H1 (cell line): ENCODE measurements around the gene ZNF83. TPM values are rescaled to one million over a fixed set of nuclear protein-coding genes. Genes with fewer than 3 reads are reported as not detected.

Experiments
- CTCF ChIA-PET: fragments of 300-600 bp; sonication (Branson Sonifier 250); formaldehyde crosslinking; loops from one replicate; lab custom pipeline; 2021; ENCODE audit not compliant: partially characterized antibody; lab: Charles Lee
- POLR2A ChIA-PET: fragments of 300-600 bp; sonication (Branson Sonifier 250); formaldehyde crosslinking; loops from one replicate; lab custom pipeline; 2021; ENCODE audit warnings: inconsistent platforms; ENCODE audit not compliant: partially characterized antibody; lab: Charles Lee
- DNase-seq, 2 experiments: peaks; one replicate each; pipeline versions ENCODE4 v3.0.0 to v3.0.0-alpha.2; 2010 to 2022; ENCODE audit warnings: low spot score in 2 of 2, low read depth in 1 of 2, mixed read lengths in 1 of 2
- FAIRE-seq: peaks from 2 replicates; lab custom pipeline; 2011; peaks lifted over from hg19 to GRCh38; lab: Jason Lieb, UNC
- H2AFZ ChIP-seq: 2 replicates; pipeline ENCODE4 v1.8.1; 2012; ENCODE audit warnings: low read length, inconsistent platforms
- H2AK5ac ChIP-seq: 2 replicates; pipeline ENCODE4 v1.6.1; 2013; ENCODE audit warnings: low read depth, low read length
- H2BK120ac ChIP-seq: replicated peaks from 2 replicates; pipeline ENCODE3; 2013; ENCODE audit warnings: low read depth, low read length, inconsistent platforms
- H2BK12ac ChIP-seq: 2 replicates; pipeline ENCODE4 v1.6.1; 2013; ENCODE audit warnings: low read depth, low read length
- H2BK15ac ChIP-seq: 2 replicates; pipeline ENCODE4 v1.6.1; 2013; ENCODE audit warnings: low read length
- H2BK20ac ChIP-seq: 2 replicates; pipeline ENCODE4 v1.6.1; 2013; ENCODE audit warnings: low read length
- H2BK5ac ChIP-seq: 2 replicates; pipeline ENCODE4 v1.6.1; 2013; ENCODE audit warnings: low read depth, low read length
- H3K14ac ChIP-seq: 2 replicates; pipeline ENCODE4 v1.6.1; 2013; ENCODE audit warnings: inconsistent platforms; ENCODE audit not compliant: insufficient read length
- H3K18ac ChIP-seq: 2 replicates; pipeline ENCODE4 v1.6.1; 2013; ENCODE audit warnings: low read length; ENCODE audit errors: extremely low read depth
- H3K23ac ChIP-seq: 2 replicates; pipeline ENCODE4 v1.6.1; 2013; ENCODE audit warnings: inconsistent platforms; ENCODE audit not compliant: insufficient read length
- H3K23me2 ChIP-seq: 2 replicates; pipeline ENCODE4 v1.6.1; 2013; ENCODE audit warnings: low read depth, low read length
- H3K27ac ChIP-seq: 2 replicates; pipeline ENCODE4 v1.6.1; 2011; ENCODE audit warnings: low read depth, low read length, inconsistent platforms
- H3K27me3 ChIP-seq, 4 experiments: replicated peaks in 1 of 4; 1 replicate in 1 of 4; 2 replicates in 3 of 4; pipeline versions ENCODE4 v1.6.1 to v1.8.1; 2011 to 2013; ENCODE audit warnings: low read length in 3 of 4, mild to moderate bottlenecking in 3 of 4, inconsistent platforms in 2 of 4, mixed read lengths in 2 of 4, moderate library complexity in 1 of 4; ENCODE audit not compliant: control insufficient read depth in 3 of 4, insufficient read depth in 3 of 4; ENCODE audit errors: extremely low read depth in 1 of 4
- H3K36me3 ChIP-seq, 4 experiments: 2 replicates each; pipeline versions ENCODE4 v1.6.1 to v1.8.1; 2011 to 2013; ENCODE audit warnings: mild to moderate bottlenecking in 4 of 4, low read length in 3 of 4, moderate library complexity in 2 of 4, control low read depth in 1 of 4, inconsistent platforms in 1 of 4; ENCODE audit not compliant: insufficient read depth in 4 of 4, control insufficient read depth in 2 of 4
- H3K4ac ChIP-seq: replicated peaks from 2 replicates; pipeline ENCODE3; 2013; ENCODE audit warnings: low read length, low read depth, mixed read lengths, inconsistent platforms; ENCODE audit not compliant: insufficient read length
- H3K4me1 ChIP-seq, 4 experiments: replicated peaks in 1 of 4; 1 replicate in 1 of 4; 2 replicates in 3 of 4; pipeline versions ENCODE4 v1.6.1 to v1.8.1; 2011 to 2013; ENCODE audit warnings: low read length in 3 of 4, inconsistent platforms in 2 of 4, mixed read lengths in 1 of 4; ENCODE audit not compliant: insufficient read depth in 4 of 4, control insufficient read depth in 3 of 4
- H3K4me2 ChIP-seq, 2 experiments: 2 replicates each; pipeline versions ENCODE4 v1.6.1 to v1.8.1; 2011 to 2013; ENCODE audit warnings: low read depth in 2 of 2, low read length in 2 of 2, control low read depth in 1 of 2, inconsistent platforms in 1 of 2, mild to moderate bottlenecking in 1 of 2; ENCODE audit not compliant: insufficient read depth in 1 of 2
- H3K4me3 ChIP-seq, 4 experiments: fragments of 200-600, 300-600 bp in 1 of 4; sonication (generic), shearing (Covaris generic), sonication (Bioruptor Twin) in 1 of 4; 2 replicates each; pipeline versions ENCODE4 v1.5.1 to v1.8.1; 2011 to 2016; ENCODE audit warnings: low read length in 4 of 4, low read depth in 3 of 4, control low read depth in 2 of 4, inconsistent platforms in 2 of 4, mild to moderate bottlenecking in 2 of 4, mixed read lengths in 1 of 4, moderate library complexity in 1 of 4; ENCODE audit not compliant: insufficient read depth in 2 of 4; ENCODE audit errors: extremely low read depth in 1 of 4
- H3K56ac ChIP-seq: replicated peaks from 2 replicates; pipeline ENCODE3; 2013; ENCODE audit warnings: low read depth, mild to moderate bottlenecking, mixed read lengths, low read length, inconsistent platforms; ENCODE audit not compliant: insufficient read length
- H3K79me1 ChIP-seq: 2 replicates; pipeline ENCODE4 v1.6.1; 2013; ENCODE audit warnings: low read depth, low read length, control low read depth
- H3K79me2 ChIP-seq, 2 experiments: 2 replicates each; pipeline versions ENCODE4 v1.6.1 to v1.8.1; 2012 to 2013; ENCODE audit warnings: low read length in 2 of 2, mild to moderate bottlenecking in 2 of 2, inconsistent platforms in 1 of 2; ENCODE audit not compliant: insufficient read depth in 2 of 2, control insufficient read depth in 1 of 2
- H3K9ac ChIP-seq, 4 experiments: replicated peaks in 1 of 4; 1 replicate in 1 of 4; 2 replicates in 3 of 4; pipeline versions ENCODE4 v1.6.1 to v1.8.1; 2011 to 2013; ENCODE audit warnings: low read depth in 3 of 4, low read length in 3 of 4, control low read depth in 2 of 4, mild to moderate bottlenecking in 2 of 4, moderate library complexity in 2 of 4, inconsistent platforms in 1 of 4; ENCODE audit errors: extremely low read depth in 1 of 4
- H3K9me3 ChIP-seq, 2 experiments: 2 replicates each; pipeline versions ENCODE4 v1.6.1 to v1.8.1; 2012 to 2013; ENCODE audit warnings: mild to moderate bottlenecking in 2 of 2, moderate library complexity in 2 of 2, control low read depth in 1 of 2, inconsistent platforms in 1 of 2, low read depth in 1 of 2, low read length in 1 of 2, mixed read lengths in 1 of 2; ENCODE audit not compliant: insufficient read depth in 2 of 2
- H4K20me1 ChIP-seq, 2 experiments: replicated peaks in 1 of 2; 2 replicates each; pipeline versions ENCODE3 to v1.8.1; 2011 to 2013; ENCODE audit warnings: inconsistent platforms in 2 of 2, low read length in 2 of 2, mild to moderate bottlenecking in 1 of 2; ENCODE audit not compliant: insufficient read depth in 2 of 2, control insufficient read depth in 1 of 2
- H4K5ac ChIP-seq: 2 replicates; pipeline ENCODE4 v1.6.1; 2013; ENCODE audit warnings: low read length, low read depth, mixed read lengths, inconsistent platforms; ENCODE audit not compliant: insufficient read length
- H4K8ac ChIP-seq: 2 replicates; pipeline ENCODE4 v1.8.0; 2013; ENCODE audit warnings: mild to moderate bottlenecking, moderate library complexity, low read length, inconsistent platforms; ENCODE audit not compliant: insufficient read depth; ENCODE audit errors: extremely low read depth
- H4K91ac ChIP-seq: replicated peaks from 2 replicates; pipeline ENCODE3; 2013; ENCODE audit warnings: low read length, mixed read lengths, inconsistent platforms; ENCODE audit not compliant: insufficient read length
- ASH2L ChIP-seq: fragments of 200-600, 300-600 bp; sonication (generic); IDR thresholded peaks from one replicate; pipeline ENCODE4 v1.7.1; 2017; ENCODE audit warnings: low read length
- ATF2 ChIP-seq: IDR thresholded peaks from 2 replicates; pipeline ENCODE4 v1.6.1; 2012; ENCODE audit warnings: low read length, inconsistent platforms
- CHD2 ChIP-seq: IDR thresholded peaks from 2 replicates; pipeline ENCODE4 v1.6.1; 2012; ENCODE audit warnings: low read length, improper control_type of control experiment
- EZH2 ChIP-seq: fragments of 200-600 bp; sonication (generic); IDR thresholded peaks from 2 replicates; pipeline ENCODE4 v1.7.1; 2012; ENCODE audit warnings: low read depth, mild to moderate bottlenecking, moderate library complexity, low read length, inconsistent platforms; ENCODE audit not compliant: severe bottlenecking
- FOSL1 ChIP-seq: IDR thresholded peaks from 2 replicates; pipeline ENCODE4 v1.6.1; 2011; ENCODE audit warnings: mild to moderate bottlenecking, low read depth, low read length, moderate library complexity; ENCODE audit not compliant: insufficient read depth
- NRF1 ChIP-seq: IDR thresholded peaks from 2 replicates; pipeline ENCODE4 v1.6.1; 2011; ENCODE audit warnings: mild to moderate bottlenecking, low read depth, low read length, improper control_type of control experiment
- SP1 ChIP-seq: IDR thresholded peaks from 2 replicates; pipeline ENCODE4 v1.6.1; 2011; ENCODE audit warnings: low read depth, low read length
- SUZ12 ChIP-seq: fragments of 200-600 bp; sonication (generic); IDR thresholded peaks from 2 replicates; pipeline ENCODE4 v1.6.1; 2012; ENCODE audit warnings: mild to moderate bottlenecking, inconsistent platforms, low read length, moderate library complexity, mixed read lengths
- USF2 ChIP-seq: IDR thresholded peaks from 2 replicates; pipeline ENCODE4 v1.6.1; 2011; ENCODE audit warnings: low read length, improper control_type of control experiment
- ZNF274 ChIP-seq: IDR thresholded peaks from 2 replicates; pipeline ENCODE4 v1.7.0; 2012; ENCODE audit warnings: low read length, borderline replicate concordance; ENCODE audit errors: extremely low read depth
- WGBS, 2 experiments: shearing (Covaris generic) in 1 of 2; methylation state at CpG; one replicate each; pipeline versions ENCODE4 v1.1.6 to v1.1.7; 2013 to 2015; ENCODE audit warnings: low lambda C conversion rate in 2 of 2, mixed read lengths in 2 of 2, inconsistent platforms in 1 of 2, low coverage in 1 of 2, missing lambda C conversion rate in 1 of 2; ENCODE audit not compliant: insufficient replicate concordance in 2 of 2, insufficient coverage in 1 of 2, insufficient read length in 1 of 2; ENCODE audit errors: extremely low coverage in 1 of 2, missing lambda C conversion rate in 1 of 2; 5-methylcytosine and 5-hydroxymethylcytosine counted together
- polyA plus RNA-seq, 7 experiments: library from polyadenylated mRNA; depleted of rRNA in 3 of 7; stranded (reverse) in 5 of 7; unstranded in 2 of 7; fragments of >200 nt in 5 of 7; fragments of 200-250 nt in 2 of 7; gene quantifications; 1 replicate in 5 of 7; 2 replicates in 1 of 7; 4 replicates in 1 of 7; pipeline versions ENCODE4 v1.2.1 to v1.2.3, GENCODE V29; 2011 to 2013; ENCODE audit warnings: missing spikeins in 2 of 7, mixed read lengths in 2 of 7
- total RNA-seq: library from RNA; stranded (reverse); fragmentation: NEBNext Ultra II Directional; extraction: Animal tissue kit (Norgen Biotek cat#: 25700); gene quantifications from 2 replicates; pipeline ENCODE4 v1.2.1, GENCODE V29; 2021

Gene ZNF83
- total and polyA plus RNA-seq, 2 of the 8 experiments (the other 6 are each of a cell fraction or from before 2014, with no cell fraction given): 13.2 to 19.4 TPM

- H3K4me2 ChIP-seq: no peak overlapping the region
- peak overlapping the region; percentile 11; the same call in 1 of the 2 replicates for H2BK15ac ChIP-seq
- H2BK12ac ChIP-seq: no peak overlapping the region
- no peak overlapping the region for H2AFZ ChIP-seq
- no peak overlapping the region for H3K9ac ChIP-seq
- H2BK5ac ChIP-seq: no peak overlapping the region
- no peak overlapping the region for H3K56ac ChIP-seq
- no peak overlapping the region for H3K23ac ChIP-seq
- H2BK120ac ChIP-seq: no peak overlapping the region
- H3K14ac ChIP-seq: no peak overlapping the region
- no peaks in the 10 kb centered on the region for H3K79me2 ChIP-seq
- no peaks in the 10 kb centered on the region for H3K79me1 ChIP-seq
- H2BK20ac ChIP-seq: no peak overlapping the region
- H3K4me1 ChIP-seq: peaks cover 0 to 12% (median 5%) of the 10 kb centered on the region in 4 experiments; a peak in 4 of 7 replicates
- H4K8ac ChIP-seq: no peak overlapping the region
- H4K20me1 ChIP-seq: peaks cover 0 to 2% of the 10 kb centered on the region in 2 experiments
- H3K4ac ChIP-seq: no peak overlapping the region
- H4K91ac ChIP-seq: no peak overlapping the region
- 90% methylated on average over 4 of the region's 4 CpGs; no CpG with 5 or more reads in 1 of the 2 experiments for WGBS, 2 experiments
- H3K36me3 ChIP-seq: no peaks in the 10 kb centered on the region
- ChIA-PET POLR2A (interaction anchor here (0.5 kb wide), 1 partner anchor 45 kb away, joined by 3 read pairs; no protein-coding TSS in a partner anchor), CTCF (no interaction called here)
- no peak overlapping the region for H3K27ac ChIP-seq
- H3K18ac ChIP-seq: no peak overlapping the region
- H3K4me3 ChIP-seq: no peak overlapping the region
- DNase-seq (no peak), FAIRE-seq (no peak)
- H2AK5ac ChIP-seq: no peak overlapping the region
- no peaks in the 10 kb centered on the region for H3K27me3 ChIP-seq
- no peak overlapping the region for H4K5ac ChIP-seq
- no peaks in the 10 kb centered on the region; the same call in 1 of the 2 replicates for H3K23me2 ChIP-seq
- H3K9me3 ChIP-seq: no peaks in the 10 kb centered on the region
- no peak for TF ChIP-seq EZH2
- TF ChIP-seq FOSL1: no peak
- TF ChIP-seq CHD2: no peak
- no peak for TF ChIP-seq USF2
- TF ChIP-seq ATF2: no peak
- TF ChIP-seq ASH2L: no peak
- TF ChIP-seq SP1: no peak
- TF ChIP-seq NRF1: no peak
- no peak for TF ChIP-seq SUZ12
- TF ChIP-seq ZNF274: no peak
Observed at GRCh38 chr19:52665027-52665426, 26.9 kb upstream of the ZNF83 start.
